ENCODE results near the gene CPAMD8.

GRCh38 chr19:17020823-17021222 lies 5.8 kb downstream of the CPAMD8 start:
- no peak for TF ChIP-seq CTCF (IDR thresholded peaks at IDR 0.05)
- no peak for TF ChIP-seq POLR2A (IDR thresholded peaks at IDR 0.05)
- TF ChIP-seq POLR2AphosphoS5 (IDR thresholded peaks at IDR 0.05): no peak
